H9 (cell line): ENCODE results near the gene RBMS2. TPM values are rescaled to one million over a fixed set of nuclear protein-coding genes. Genes with fewer than 3 reads are reported as not detected.

Experiments used
- DNase-seq: peaks from one replicate; pipeline ENCODE4 v3.0.0-alpha.2; 2017
- H2AFZ ChIP-seq: one replicate; pipeline ENCODE4 v1.6.1; 2013; ENCODE audit warnings: mild to moderate bottlenecking, low read length, control low read depth, moderate library complexity
- H2AK5ac ChIP-seq: 2 replicates; pipeline ENCODE4 v1.6.1; 2013; ENCODE audit warnings: low read length, control low read depth, mixed read lengths; ENCODE audit not compliant: insufficient read length
- H2BK120ac ChIP-seq: one replicate; pipeline ENCODE4 v1.6.1; 2013; ENCODE audit warnings: low read depth, mild to moderate bottlenecking, low read length, control low read depth, inconsistent platforms; ENCODE audit not compliant: poor library complexity, severe bottlenecking
- H2BK12ac ChIP-seq: 2 replicates; pipeline ENCODE4 v1.6.1; 2013; ENCODE audit warnings: low read length, control low read depth, mixed read lengths, low read depth; ENCODE audit not compliant: insufficient read length
- H2BK15ac ChIP-seq: 2 replicates; pipeline ENCODE4 v1.6.1; 2013; ENCODE audit warnings: low read depth, low read length, control low read depth
- H2BK20ac ChIP-seq: one replicate; pipeline ENCODE4 v1.6.1; 2013; ENCODE audit warnings: low read depth, mild to moderate bottlenecking, low read length, control low read depth, inconsistent platforms; ENCODE audit not compliant: poor library complexity, severe bottlenecking
- H2BK5ac ChIP-seq: 2 replicates; pipeline ENCODE4 v1.6.1; 2013; ENCODE audit warnings: low read length, control low read depth, mixed read lengths; ENCODE audit not compliant: insufficient read length
- H3K14ac ChIP-seq: 2 replicates; pipeline ENCODE4 v1.6.1; 2013; ENCODE audit warnings: low read length, control low read depth; ENCODE audit not compliant: insufficient read depth
- H3K18ac ChIP-seq: 2 replicates; pipeline ENCODE4 v1.6.1; 2013; ENCODE audit warnings: low read depth, mild to moderate bottlenecking, mixed read lengths, low read length, control low read depth; ENCODE audit not compliant: insufficient read length
- H3K23ac ChIP-seq: 2 replicates; pipeline ENCODE4 v1.6.1; 2013; ENCODE audit warnings: low read length, control low read depth, mixed read lengths, low read depth; ENCODE audit not compliant: insufficient read length
- H3K23me2 ChIP-seq: 2 replicates; pipeline ENCODE4 v1.6.1; 2013; ENCODE audit warnings: low read depth, mild to moderate bottlenecking, mixed read lengths, low read length, control low read depth; ENCODE audit not compliant: insufficient read length, poor library complexity, severe bottlenecking
- H3K27ac ChIP-seq: 2 replicates; pipeline ENCODE4 v1.5.1; 2013; ENCODE audit warnings: low read length, control low read depth, mixed read lengths, low read depth; ENCODE audit not compliant: insufficient read length
- H3K27me3 ChIP-seq: 2 replicates; pipeline ENCODE4 v1.6.1; 2013; ENCODE audit warnings: low read length, control low read depth, inconsistent platforms; ENCODE audit not compliant: insufficient read depth
- H3K4ac ChIP-seq: 2 replicates; pipeline ENCODE4 v1.6.1; 2013; ENCODE audit warnings: low read depth, mild to moderate bottlenecking, control low read depth, inconsistent platforms, low read length, moderate library complexity
- H3K4me1 ChIP-seq: 2 replicates; pipeline ENCODE4 v1.6.1; 2013; ENCODE audit warnings: low read length, control low read depth, inconsistent platforms; ENCODE audit not compliant: insufficient read depth
- H3K4me2 ChIP-seq: 2 replicates; pipeline ENCODE4 v1.6.1; 2013; ENCODE audit warnings: low read length, control low read depth, mixed read lengths; ENCODE audit not compliant: insufficient read length, insufficient read depth
- H3K56ac ChIP-seq: 2 replicates; pipeline ENCODE4 v1.6.1; 2013; ENCODE audit warnings: low read depth, mild to moderate bottlenecking, mixed read lengths, low read length, control low read depth; ENCODE audit not compliant: insufficient read length
- H3K79me1 ChIP-seq: 2 replicates; pipeline ENCODE4 v1.6.1; 2013; ENCODE audit warnings: low read depth, mild to moderate bottlenecking, moderate library complexity, low read length, control low read depth, inconsistent platforms; ENCODE audit not compliant: insufficient read depth, poor library complexity, severe bottlenecking
- H3K79me2 ChIP-seq: 2 replicates; pipeline ENCODE4 v1.6.1; 2013; ENCODE audit warnings: low read length, control low read depth, inconsistent platforms; ENCODE audit not compliant: insufficient read depth
- H3K9ac ChIP-seq: 2 replicates; pipeline ENCODE4 v1.6.1; 2013; ENCODE audit warnings: low read length, control low read depth, mixed read lengths; ENCODE audit not compliant: insufficient read length; ENCODE audit errors: extremely low read depth
- H3K9me3 ChIP-seq: one replicate; pipeline ENCODE4 v1.6.1; 2013; ENCODE audit warnings: low read depth, low read length, inconsistent platforms; ENCODE audit not compliant: control insufficient read depth
- H3T11ph ChIP-seq: one replicate; pipeline ENCODE4 v1.6.1; 2013; ENCODE audit warnings: mild to moderate bottlenecking, low read length, control low read depth, inconsistent platforms
- H4K20me1 ChIP-seq: one replicate; pipeline ENCODE4 v1.6.1; 2013; ENCODE audit not compliant: control insufficient read depth, insufficient read length, insufficient read depth
- H4K5ac ChIP-seq: 2 replicates; pipeline ENCODE4 v1.6.1; 2013; ENCODE audit warnings: low read depth, mild to moderate bottlenecking, mixed read lengths, low read length, control low read depth; ENCODE audit not compliant: insufficient read length
- H4K8ac ChIP-seq: replicated peaks from 2 replicates; pipeline ENCODE4 v1.6.1; 2013; ENCODE audit warnings: low read length, control low read depth, mixed read lengths, low read depth; ENCODE audit not compliant: insufficient read length
- H4K91ac ChIP-seq: 2 replicates; pipeline ENCODE4 v1.6.1; 2013; ENCODE audit warnings: low read depth, mild to moderate bottlenecking, moderate library complexity, mixed read lengths, low read length, control low read depth; ENCODE audit not compliant: insufficient read length
- H3K27ac Mint-ChIP-seq, 3 experiments: 2 replicates in 2 of 3; 3 replicates in 1 of 3; pipeline ENCODE4 v1.8.0; 2020 to 2021; ENCODE audit warnings: mixed read lengths in 3 of 3, mild to moderate bottlenecking in 1 of 3, moderate library complexity in 1 of 3
- H3K27me3 Mint-ChIP-seq: 2 replicates; pipeline ENCODE4 v1.8.0; 2021; ENCODE audit warnings: low read depth, mild to moderate bottlenecking, moderate library complexity, mixed read lengths
- H3K36me3 Mint-ChIP-seq, 3 experiments: 2 replicates in 2 of 3; 3 replicates in 1 of 3; pipeline ENCODE4 v1.8.0; 2020 to 2021; ENCODE audit warnings: low read depth in 3 of 3, mixed read lengths in 3 of 3; ENCODE audit not compliant: insufficient read depth in 1 of 3
- H3K4me1 Mint-ChIP-seq, 2 experiments: 2 replicates each; pipeline ENCODE4 v1.8.0; 2020; ENCODE audit warnings: mixed read lengths in 2 of 2
- H3K4me3 Mint-ChIP-seq, 2 experiments: 2 replicates in 1 of 2; 3 replicates in 1 of 2; pipeline ENCODE4 v1.8.0; 2020 to 2021; ENCODE audit warnings: mild to moderate bottlenecking in 2 of 2, mixed read lengths in 2 of 2, moderate library complexity in 1 of 2
- H3K9me3 Mint-ChIP-seq, 2 experiments: 2 replicates in 1 of 2; 3 replicates in 1 of 2; pipeline ENCODE4 v1.8.0; 2020; ENCODE audit warnings: mild to moderate bottlenecking in 2 of 2, mixed read lengths in 2 of 2, moderate library complexity in 1 of 2
- CTCF ChIP-seq: fragments of 200-600 bp; sonication (generic); conservative IDR thresholded peaks from 3 replicates; pipeline ENCODE4 v1.8.0; 2021; ENCODE audit warnings: antibody characterized with exemption, mild to moderate bottlenecking
- WGBS: extraction: QIAGEN DNeasy Blood & Tissue Kit; methylation state at CpG from one replicate; pipeline ENCODE4 v1.1.7; 2013; ENCODE audit warnings: missing lambda C conversion rate, low lambda C conversion rate, mixed read lengths; ENCODE audit not compliant: insufficient read length; ENCODE audit errors: extremely low coverage; 5-methylcytosine and 5-hydroxymethylcytosine counted together
- long read RNA-seq: library from polyadenylated mRNA; unstranded; transcript quantifications from one replicate; pipeline ENCODE4 v2.0.0, GENCODE V29; 2020
- total RNA-seq: library from RNA; stranded (reverse); gene quantifications from 2 replicates; pipeline ENCODE4 v1.2.1, GENCODE V29; 2021

RBMS2 gene
- 9.5 TPM in 2 replicates for total RNA-seq
- long read RNA-seq, full-length matches to known transcripts: 7 of 13 reads
- long read RNA-seq, partial matches to known transcripts: 0 of 13 reads
- long read RNA-seq, other reads (novel, unspliced or antisense): 6 of 13 reads

GRCh38 chr12:56521590-56522371 is at the start of gene RBMS2:
Gene RBMS2 (plus strand): TSS chr12:56521820. CDS start chr12:56522024, 204 bp downstream.
- Histone ChIP-seq H4K5ac (no peak within 1 kb of the TSS), H4K20me1 (no peaks in the 10 kb centered on the region), H2BK12ac (no peak within 1 kb of the TSS), H3K27ac (peak within 1 kb of the TSS; percentile 66), H2AK5ac (no peak within 1 kb of the TSS), H3K79me1 (peaks cover 3% of the 10 kb centered on the region), H3K27me3 (no peaks in the 10 kb centered on the region), H3K56ac (no peak within 1 kb of the TSS), H2AFZ (no peak within 1 kb of the TSS), H2BK120ac (no peak within 1 kb of the TSS), H4K91ac (no peak within 1 kb of the TSS), H2BK20ac (peak within 1 kb of the TSS; percentile 97), H3K9ac (peak within 1 kb of the TSS; percentile 74), H2BK15ac (no peak within 1 kb of the TSS), H3K79me2 (no peaks in the 10 kb centered on the region; the same call in 1 of the 2 replicates), H3K18ac (no peak within 1 kb of the TSS), H3K4ac (no peak within 1 kb of the TSS), H3K9me3 (no peaks in the 10 kb centered on the region), H3K23ac (no peak within 1 kb of the TSS), H3T11ph (no peak within 1 kb of the TSS), H2BK5ac (no peak within 1 kb of the TSS), H3K23me2 (peaks cover 5% of the 10 kb centered on the region), H4K8ac (no peak within 1 kb of the TSS), H3K4me1 (no peaks in the 10 kb centered on the region), H3K4me2 (peak within 1 kb of the TSS; percentile 91), H3K14ac (peak within 1 kb of the TSS; percentile 42; the same call in 1 of the 2 replicates)
- WGBS: no CpG with 5 or more reads among the region's 15 CpGs
- H3K36me3 Mint-ChIP-seq: no peaks in the 10 kb centered on the region
- no peaks in the 10 kb centered on the region for H3K9me3 Mint-ChIP-seq
- peaks cover 24 to 32% of the 10 kb centered on the region in 2 experiments for H3K4me1 Mint-ChIP-seq
- no peak for TF ChIP-seq CTCF
- peak within 1 kb of the TSS; percentile 13 to 93 (median 75); a peak in 5 of 7 replicates for H3K27ac Mint-ChIP-seq
- no peaks in the 10 kb centered on the region for H3K27me3 Mint-ChIP-seq
- peak; percentile 96 for DNase-seq
- H3K4me3 Mint-ChIP-seq: peak within 1 kb of the TSS; percentile 81 to 87
